PFSK-1 (cell line): Measurements from ENCODE around the gene UBFD1.

Experiments used
- FOXP2 ChIP-seq: optimal IDR thresholded peaks from 2 replicates; pipeline ENCODE3; 2011; ENCODE audit warnings: borderline replicate concordance, control low read depth, inconsistent platforms; ENCODE audit not compliant: insufficient read depth; ENCODE audit errors: extremely low read length, extremely low read depth
- POLR2AphosphoS5 ChIP-seq: IDR thresholded peaks from 2 replicates; pipeline ENCODE4 v1.6.1; 2012; ENCODE audit warnings: low read depth, mild to moderate bottlenecking, control low read depth, low read length, moderate library complexity
- REST ChIP-seq, 2 experiments: IDR thresholded peaks; 2 replicates each; pipeline versions ENCODE4 v1.6.1 to v1.8.0; 2011 to 2012; ENCODE audit warnings: low read depth in 2 of 2, low read length in 2 of 2, control low read depth in 1 of 2, inconsistent platforms in 1 of 2, mild to moderate bottlenecking in 1 of 2, moderate library complexity in 1 of 2; ENCODE audit not compliant: insufficient read depth in 1 of 2
- SIN3A ChIP-seq: IDR thresholded peaks from 2 replicates; pipeline ENCODE4 v1.6.1; 2012; ENCODE audit warnings: mild to moderate bottlenecking, low read length, moderate library complexity, borderline replicate concordance; ENCODE audit not compliant: insufficient read depth
- TAF1 ChIP-seq: IDR thresholded peaks from 2 replicates; pipeline ENCODE4 v1.6.1; 2012; ENCODE audit warnings: low read length, control low read depth, borderline replicate concordance; ENCODE audit not compliant: insufficient read depth

Gene UBFD1

GRCh38 chr16:23608194-23608593 lies 50.7 kb downstream of the UBFD1 start:
- TF ChIP-seq FOXP2 (no peak), SIN3A (no peak), TAF1 (no peak), REST (IDR thresholded peaks at IDR 0.05; ENCODE audit: insufficient read depth in 1 of 2, low read depth in 2 of 2, low read length in 2 of 2) (no peak), POLR2AphosphoS5 (no peak)

- TF ChIP-seq TAF1 (no peak), POLR2AphosphoS5 (no peak), FOXP2 (no peak), REST (IDR thresholded peaks at IDR 0.05; ENCODE audit: insufficient read depth in 1 of 2, low read depth in 2 of 2, low read length in 2 of 2) (no peak), SIN3A (no peak)
Observed at GRCh38 chr16:23609929-23610328, 52.4 kb downstream of the UBFD1 start.

- TF ChIP-seq SIN3A (no peak), TAF1 (no peak), POLR2AphosphoS5 (no peak), FOXP2 (no peak), REST (IDR thresholded peaks at IDR 0.05; ENCODE audit: insufficient read depth in 1 of 2, low read depth in 2 of 2, low read length in 2 of 2) (no peak)
Observed at GRCh38 chr16:23611936-23612335, 54.4 kb downstream of the UBFD1 start.

- TF ChIP-seq SIN3A (no peak), POLR2AphosphoS5 (no peak), REST (IDR thresholded peaks at IDR 0.05; ENCODE audit: insufficient read depth in 1 of 2, low read depth in 2 of 2, low read length in 2 of 2) (no peak)
Observed at GRCh38 chr16:23615805-23616204, 58.3 kb downstream of the UBFD1 start.
